ENCODE results near the gene ALOX15B. TPM values are rescaled to one million over a fixed set of nuclear protein-coding genes. Genes with fewer than 3 reads are reported as not detected.

The ALOX15B gene, protein sequence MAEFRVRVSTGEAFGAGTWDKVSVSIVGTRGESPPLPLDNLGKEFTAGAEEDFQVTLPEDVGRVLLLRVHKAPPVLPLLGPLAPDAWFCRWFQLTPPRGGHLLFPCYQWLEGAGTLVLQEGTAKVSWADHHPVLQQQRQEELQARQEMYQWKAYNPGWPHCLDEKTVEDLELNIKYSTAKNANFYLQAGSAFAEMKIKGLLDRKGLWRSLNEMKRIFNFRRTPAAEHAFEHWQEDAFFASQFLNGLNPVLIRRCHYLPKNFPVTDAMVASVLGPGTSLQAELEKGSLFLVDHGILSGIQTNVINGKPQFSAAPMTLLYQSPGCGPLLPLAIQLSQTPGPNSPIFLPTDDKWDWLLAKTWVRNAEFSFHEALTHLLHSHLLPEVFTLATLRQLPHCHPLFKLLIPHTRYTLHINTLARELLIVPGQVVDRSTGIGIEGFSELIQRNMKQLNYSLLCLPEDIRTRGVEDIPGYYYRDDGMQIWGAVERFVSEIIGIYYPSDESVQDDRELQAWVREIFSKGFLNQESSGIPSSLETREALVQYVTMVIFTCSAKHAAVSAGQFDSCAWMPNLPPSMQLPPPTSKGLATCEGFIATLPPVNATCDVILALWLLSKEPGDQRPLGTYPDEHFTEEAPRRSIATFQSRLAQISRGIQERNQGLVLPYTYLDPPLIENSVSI
- polyA plus RNA-seq (ENCODE audit: insufficient read length in 3 of 3) = 1 to 10 TPM; 1.2 to 2.0 (median 1.5) TPM
- long read RNA-seq, donor 1 = 0 reads
- long read RNA-seq, donor 2 = 0 reads
- long read RNA-seq, donor 3 = 0 reads
- long read RNA-seq, donor 4 = 0 reads
- long read RNA-seq, donor 5 = 0 reads
- long read RNA-seq, donor 6, partial matches to known transcripts = 0 of 2 reads
- long read RNA-seq, donor 6, other reads (novel, unspliced or antisense) = 0 of 2 reads
- long read RNA-seq, donor 7 = 0 reads
- long read RNA-seq, donor 8 = 0 reads
- long read RNA-seq, donor 9 = 0 reads
- long read RNA-seq, donor 10 = 0 reads
- long read RNA-seq, donor 11 = 0 reads
- long read RNA-seq, donor 12 = 0 reads
- long read RNA-seq, donor 13 = 0 reads
- long read RNA-seq, donor 14 = 0 reads
- long read RNA-seq, donor 15 = 0 reads
- long read RNA-seq, donor 16 = 0 reads

DNA sequence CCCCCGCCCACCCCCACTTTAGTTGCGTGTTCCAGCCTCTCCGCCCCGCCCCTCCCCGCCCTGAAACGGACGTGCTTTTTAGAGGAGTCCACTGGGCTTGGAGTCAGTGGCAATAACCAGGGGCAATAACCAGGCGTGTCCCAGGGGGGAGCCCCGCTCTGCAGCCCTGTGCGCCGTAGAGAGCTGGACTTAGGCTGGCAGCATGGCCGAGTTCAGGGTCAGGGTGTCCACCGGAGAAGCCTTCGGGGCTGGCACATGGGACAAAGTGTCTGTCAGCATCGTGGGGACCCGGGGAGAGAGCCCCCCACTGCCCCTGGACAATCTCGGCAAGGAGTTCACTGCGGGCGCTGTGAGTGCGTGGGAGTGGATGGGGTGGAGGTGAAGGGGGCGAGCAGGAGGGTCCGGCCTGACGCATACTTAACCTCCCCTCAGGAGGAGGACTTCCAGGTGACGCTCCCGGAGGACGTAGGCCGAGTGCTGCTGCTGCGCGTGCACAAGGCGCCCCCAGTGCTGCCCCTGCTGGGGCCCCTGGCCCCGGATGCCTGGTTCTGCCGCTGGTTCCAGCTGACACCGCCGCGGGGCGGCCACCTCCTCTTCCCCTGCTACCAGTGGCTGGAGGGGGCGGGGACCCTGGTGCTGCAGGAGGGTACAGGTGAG lies at the start of gene ALOX15B:
ALOX15B (plus strand) TSS at position 106 of the 657 bp plus-strand sequence; CDS start at position 203, 97 bp downstream.
- no peak for DNase-seq

- peak; percentile 80 for DNase-seq
Measured at GRCh38 chr17:7989781-7990655, 48.8 kb upstream of the ALOX15B start.

DNA sequence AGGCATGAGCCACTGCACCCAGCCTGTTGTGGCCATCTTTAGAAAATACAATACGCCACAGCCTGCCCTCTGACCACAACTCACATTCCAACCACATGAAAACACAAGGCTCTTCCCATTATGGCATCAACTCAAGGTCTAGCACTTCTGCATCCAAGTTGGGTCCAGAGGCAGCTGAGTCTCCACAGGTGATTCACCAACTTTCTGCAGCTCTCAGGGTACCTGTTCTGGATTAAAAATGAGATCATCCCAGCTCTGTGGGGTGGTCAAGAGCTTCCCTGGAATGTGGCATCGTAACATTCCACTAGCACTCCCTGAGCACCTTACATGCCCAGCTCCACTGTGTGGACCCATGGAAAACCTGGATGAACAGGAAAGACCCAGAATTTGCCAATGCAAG lies 46.3 kb upstream of the ALOX15B start:
- DNase-seq = no peak

- no peak for DNase-seq
Measured at GRCh38 chr17:7992924-7993323, 45.9 kb upstream of the ALOX15B start.

GRCh38 chr17:7993972-7994589 lies 44.8 kb upstream of the ALOX15B start:
- no peak for DNase-seq

DNA sequence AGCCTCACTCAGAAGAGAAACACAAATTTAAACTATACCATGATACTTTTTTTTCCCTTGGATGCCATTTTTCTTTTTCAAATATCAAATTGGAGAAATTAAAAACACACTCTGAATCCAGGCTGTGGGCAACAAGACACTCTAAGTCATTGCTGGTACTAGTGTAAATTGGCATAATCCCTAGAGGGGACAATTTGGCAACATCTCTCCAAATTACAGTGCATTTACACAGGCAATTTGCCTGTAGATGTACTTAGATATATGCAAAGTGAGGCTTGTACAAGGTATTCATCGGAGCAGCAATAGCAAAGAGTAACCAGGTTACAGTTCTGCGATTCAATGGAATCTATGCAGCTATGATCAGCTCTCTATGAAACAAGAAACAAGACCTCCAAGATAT lies 43.1 kb upstream of the ALOX15B start:
- DNase-seq = no peak

- no peak for DNase-seq
Measured at GRCh38 chr17:7997186-7997585, 41.7 kb upstream of the ALOX15B start.

GRCh38 chr17:8001976-8002720 lies 36.7 kb upstream of the ALOX15B start, which contains the start of gene GUCY2D:
TSS of gene GUCY2D (plus strand) at chr17:8002615. CDS start at chr17:8003048, 433 bp downstream.
- no peak for DNase-seq

GRCh38 chr17:8002721-8003593 lies 35.9 kb upstream of the ALOX15B start:
- no peak for DNase-seq

GRCh38 chr17:8003594-8004181 lies 35.2 kb upstream of the ALOX15B start:
- no peak for DNase-seq

GRCh38 chr17:8004899-8005298 lies 34.0 kb upstream of the ALOX15B start:
- no peak for DNase-seq

GRCh38 chr17:8005357-8005756 lies 33.5 kb upstream of the ALOX15B start:
- DNase-seq = no peak

- DNase-seq = no peak
Measured at GRCh38 chr17:8005967-8006730, 32.7 kb upstream of the ALOX15B start.

- DNase-seq = no peak
Measured at GRCh38 chr17:8006836-8007680, 31.8 kb upstream of the ALOX15B start.

- DNase-seq = no peak
Measured at GRCh38 chr17:8007836-8008235, 31.0 kb upstream of the ALOX15B start.

DNA sequence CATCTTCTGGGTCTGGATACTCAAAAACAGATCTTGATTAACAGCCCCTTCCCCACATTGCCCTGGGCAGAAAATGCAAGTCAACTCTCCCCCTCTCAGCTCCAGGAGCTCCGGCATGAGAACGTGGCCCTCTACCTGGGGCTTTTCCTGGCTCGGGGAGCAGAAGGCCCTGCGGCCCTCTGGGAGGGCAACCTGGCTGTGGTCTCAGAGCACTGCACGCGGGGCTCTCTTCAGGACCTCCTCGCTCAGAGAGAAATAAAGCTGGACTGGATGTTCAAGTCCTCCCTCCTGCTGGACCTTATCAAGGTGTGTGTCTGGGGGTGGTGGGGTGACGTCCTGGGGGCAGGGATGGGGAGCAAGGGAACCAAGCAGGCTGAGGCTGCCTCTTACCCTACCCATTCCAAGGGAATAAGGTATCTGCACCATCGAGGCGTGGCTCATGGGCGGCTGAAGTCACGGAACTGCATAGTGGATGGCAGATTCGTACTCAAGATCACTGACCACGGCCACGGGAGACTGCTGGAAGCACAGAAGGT lies 26.7 kb upstream of the ALOX15B start:
- no peak for DNase-seq
